K562 (cell line): ENCODE data around the gene CARD11. TPM values are rescaled to one million over a fixed set of nuclear protein-coding genes. Genes with fewer than 3 reads are reported as not detected.

Source experiments
- ATAC-seq: fragments of 200-7000 bp; cut with Tn5 transposase; 3 replicates; pipeline ENCODE4 v1.9.1; 2020; ENCODE audit warnings: moderate library complexity
- BruUV-seq: library from RNA; stranded (reverse); fragments of 400-500 nt; replicated peaks from 2 replicates; lab custom pipeline; 2021; lab: Mats Ljungman, UMichigan
- CTCF ChIA-PET: fragments of 300-600 bp; formaldehyde crosslinking; extraction: SDS; loops from one replicate; lab custom pipeline; 2021; ENCODE audit warnings: low intra/inter-chr PET ratio; lab: Yijun Ruan, JAX
- POLR2A ChIA-PET: fragments of 300-600, 350-650 bp; sonication (Branson Sonifier 250); formaldehyde crosslinking; extraction: SDS; loops from one replicate; lab custom pipeline; 2021; ENCODE audit warnings: antibody characterized with exemption, inconsistent platforms; lab: Yijun Ruan, JAX
- DNase-seq, 4 experiments: peaks; one replicate each; pipeline versions ENCODE4 v3.0.0 to v3.0.0-alpha.2; 2011 to 2018; ENCODE audit warnings: low spot score in 3 of 4, mixed read lengths in 3 of 4; ENCODE audit errors: extremely low read depth in 1 of 4
- FAIRE-seq: peaks from 2 replicates; lab custom pipeline; 2011; peaks lifted over from hg19 to GRCh38; lab: Jason Lieb, UNC
- H2AFZ ChIP-seq: 2 replicates; pipeline ENCODE4 v1.6.0; 2011; ENCODE audit warnings: low read depth, low read length, control low read depth, inconsistent platforms
- H3K27ac ChIP-seq: fragments of 200-600 bp; 3 replicates; pipeline ENCODE4 v1.8.0; 2011; ENCODE audit warnings: low read depth, mild to moderate bottlenecking, control low read depth, inconsistent platforms, low read length, moderate library complexity, mixed read lengths; ENCODE audit errors: extremely low read depth
- H3K27me3 ChIP-seq, 2 experiments: fragments of 300-600 bp in 1 of 2; 2 replicates in 1 of 2; 3 replicates in 1 of 2; pipeline versions ENCODE4 v1.6.0 to v1.8.0; 2011; ENCODE audit warnings: inconsistent platforms in 2 of 2, low read length in 2 of 2, mild to moderate bottlenecking in 1 of 2, mixed read lengths in 1 of 2, moderate library complexity in 1 of 2; ENCODE audit not compliant: control insufficient read depth in 2 of 2, insufficient read depth in 2 of 2
- H3K36me3 ChIP-seq: fragments of 300-600 bp; 3 replicates; pipeline ENCODE4 v1.8.0; 2011; ENCODE audit warnings: mild to moderate bottlenecking, low read length, inconsistent platforms; ENCODE audit not compliant: control insufficient read depth, insufficient read depth
- H3K4me1 ChIP-seq, 2 experiments: fragments of 200-600 bp in 1 of 2; replicated peaks in 1 of 2; 2 replicates in 1 of 2; 3 replicates in 1 of 2; pipeline versions ENCODE4 v1.5.1 to v1.8.0; 2011; ENCODE audit warnings: inconsistent platforms in 2 of 2, low read length in 2 of 2, mild to moderate bottlenecking in 1 of 2, mixed read lengths in 1 of 2, moderate library complexity in 1 of 2; ENCODE audit not compliant: control insufficient read depth in 2 of 2, insufficient read depth in 2 of 2
- H3K4me2 ChIP-seq: 2 replicates; pipeline ENCODE4 v1.6.1; 2011; ENCODE audit warnings: low read length, control low read depth, inconsistent platforms, mixed read lengths; ENCODE audit not compliant: insufficient read depth
- H3K4me3 ChIP-seq: fragments of 200-600 bp; sonication (generic), shearing (Covaris generic); 2 replicates; pipeline ENCODE4 v1.5.1; 2016; ENCODE audit warnings: control low read depth, inconsistent platforms
- H3K79me2 ChIP-seq: fragments of 200-600 bp; 3 replicates; pipeline ENCODE4 v1.8.0; 2011; ENCODE audit warnings: low read length, inconsistent platforms; ENCODE audit not compliant: control insufficient read depth, insufficient read depth
- H3K9ac ChIP-seq, 2 experiments: 2 replicates each; pipeline versions ENCODE4 v1.6.0 to v1.6.1; 2011; ENCODE audit warnings: low read depth in 2 of 2, low read length in 2 of 2, control low read depth in 1 of 2, inconsistent platforms in 1 of 2, mild to moderate bottlenecking in 1 of 2, mixed read lengths in 1 of 2; ENCODE audit not compliant: insufficient read depth in 1 of 2
- H3K9me1 ChIP-seq: one replicate; pipeline ENCODE4 v1.6.0; 2011; ENCODE audit warnings: inconsistent platforms, mild to moderate bottlenecking, low read length, moderate library complexity; ENCODE audit not compliant: control insufficient read depth, insufficient read depth
- H3K9me3 ChIP-seq: replicated peaks from 2 replicates; pipeline ENCODE4 v1.5.1; 2011; ENCODE audit warnings: low read depth, low read length, inconsistent platforms; ENCODE audit not compliant: control insufficient read depth, insufficient read depth
- H4K20me1 ChIP-seq: replicated peaks from 2 replicates; pipeline ENCODE4 v1.6.1; 2011; ENCODE audit warnings: low read length, inconsistent platforms, mixed read lengths; ENCODE audit not compliant: control insufficient read depth, insufficient read depth
- CREB5 ChIP-seq: fragments of 250-450 bp; sonication (Bioruptor Pico); IDR thresholded peaks from 2 replicates; pipeline ENCODE4 v1.5.0; 2020; ENCODE audit warnings: mild to moderate bottlenecking
- CREBBP ChIP-seq: IDR thresholded peaks from one replicate; pipeline ENCODE4 v1.6.1; 2012; ENCODE audit warnings: low read depth, mild to moderate bottlenecking, control low read depth, inconsistent platforms, low read length
- HNRNPUL1 ChIP-seq: fragments of 200-400 bp; formaldehyde crosslinking; IDR thresholded peaks from 2 replicates; pipeline ENCODE4 v1.6.1; 2017; ENCODE audit warnings: low read length
- SAFB ChIP-seq: fragments of 200-400 bp; formaldehyde crosslinking; IDR thresholded peaks from 2 replicates; pipeline ENCODE4 v1.6.1; 2017; ENCODE audit warnings: low read depth, low read length, borderline replicate concordance
- ZBTB1 ChIP-seq: sonication (generic); formaldehyde crosslinking; IDR thresholded peaks from 2 replicates; pipeline ENCODE4 v1.8.1; 2023; ENCODE audit warnings: missing genetic modification reagents, low read depth, mild to moderate bottlenecking, borderline replicate concordance
- ZNF224 ChIP-seq: sonication (generic); formaldehyde crosslinking; IDR thresholded peaks from 2 replicates; pipeline ENCODE4 v1.8.0; 2022; ENCODE audit warnings: mild to moderate bottlenecking, missing genetic modification reagents
- ZNF561 ChIP-seq: fragments of 450-650 bp; formaldehyde crosslinking; conservative IDR thresholded peaks from 2 replicates; pipeline ENCODE4 v1.4.0; 2020; ENCODE audit warnings: mild to moderate bottlenecking, moderate library complexity
- WGBS: fragments of 100-300 bp; shearing (Covaris generic); methylation state at CpG from one replicate; pipeline ENCODE4 v1.1.6; 2016; ENCODE audit warnings: low coverage, mixed read lengths; ENCODE audit not compliant: insufficient coverage; ENCODE audit errors: missing lambda C conversion rate; 5-methylcytosine and 5-hydroxymethylcytosine counted together
- in situ Hi-C: fragments of 300-500 bp; cut with MboI; formaldehyde crosslinking; loops from 4 replicates; pipeline ENCODE4 v1.15.0; 2018; ENCODE audit warnings: inconsistent platforms, mixed read lengths
- intact Hi-C: fragments of 100-400 bp; cut with micrococcal nuclease; formaldehyde crosslinking; loops from 2 replicates; pipeline ENCODE4 v1.14.2; 2022
- polyA plus RNA-seq, 8 experiments: library from polyadenylated mRNA; depleted of rRNA in 4 of 8; stranded (reverse) in 5 of 8; unstranded in 3 of 8; fragments of >200 nt; fragmentation: Nextera tagmentation in 2 of 8; fragmentation: Illumina TruSeq in 1 of 8; extraction: Ambion mirVana in 2 of 8; extraction: Trizol in 1 of 8; gene quantifications; 2 replicates each; pipeline versions ENCODE4 v1.2.1 to v1.2.3, GENCODE V29; 2011 to 2014; ENCODE audit warnings: inconsistent platforms in 1 of 8, missing spikeins in 1 of 8
- total RNA-seq, 7 experiments: library from RNA; depleted of rRNA in 6 of 7; stranded (reverse); fragments of >200 nt in 6 of 7; fragmentation: Illumina TruSeq in 2 of 7; extraction: Trizol in 2 of 7; gene quantifications; 2 replicates each; pipeline versions ENCODE4 v1.2.1 to v1.2.3, GENCODE V29; 2011 to 2021; ENCODE audit warnings: low replicate concordance in 1 of 7
- TF ChIP-seq, protein P1 (sequence below): fragments of 250-450 bp; sonication (Bioruptor Pico); IDR thresholded peaks from 2 replicates; pipeline ENCODE4 v1.8.0; 2022; ENCODE audit warnings: inconsistent platforms

The CARD11 gene
- total and polyA plus RNA-seq, 9 of the 15 experiments (the other 6 are each of a cell fraction or from before 2014, with no cell fraction given): 0.07 to 12.8 (median 5.7) TPM

- H3K4me1 ChIP-seq: peaks cover 0 to 4% of the 10 kb centered on the region in 2 experiments; a peak in 2 of 5 replicates
- H3K9me1 ChIP-seq: no peaks in the 10 kb centered on the region
- TF ChIP-seq CREBBP: no peak
- TF ChIP-seq ZNF224 (CRISPR knock-in tag): no peak
- TF ChIP-seq, protein P1, sequence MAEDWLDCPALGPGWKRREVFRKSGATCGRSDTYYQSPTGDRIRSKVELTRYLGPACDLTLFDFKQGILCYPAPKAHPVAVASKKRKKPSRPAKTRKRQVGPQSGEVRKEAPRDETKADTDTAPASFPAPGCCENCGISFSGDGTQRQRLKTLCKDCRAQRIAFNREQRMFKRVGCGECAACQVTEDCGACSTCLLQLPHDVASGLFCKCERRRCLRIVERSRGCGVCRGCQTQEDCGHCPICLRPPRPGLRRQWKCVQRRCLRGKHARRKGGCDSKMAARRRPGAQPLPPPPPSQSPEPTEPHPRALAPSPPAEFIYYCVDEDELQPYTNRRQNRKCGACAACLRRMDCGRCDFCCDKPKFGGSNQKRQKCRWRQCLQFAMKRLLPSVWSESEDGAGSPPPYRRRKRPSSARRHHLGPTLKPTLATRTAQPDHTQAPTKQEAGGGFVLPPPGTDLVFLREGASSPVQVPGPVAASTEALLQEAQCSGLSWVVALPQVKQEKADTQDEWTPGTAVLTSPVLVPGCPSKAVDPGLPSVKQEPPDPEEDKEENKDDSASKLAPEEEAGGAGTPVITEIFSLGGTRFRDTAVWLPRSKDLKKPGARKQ (CRISPR knock-in tag): no peak
- TF ChIP-seq HNRNPUL1: no peak
- no peak for TF ChIP-seq ZNF561 (CRISPR knock-in tag)
- TF ChIP-seq CREB5 (CRISPR knock-in tag): no peak
- no peak for TF ChIP-seq SAFB
- no peak for TF ChIP-seq ZBTB1 (CRISPR knock-in tag)
- no peaks in the 10 kb centered on the region for H3K79me2 ChIP-seq
- no peak overlapping the region for H3K27ac ChIP-seq
- WGBS: 52% methylated on average over 16 of the region's 18 CpGs
- H3K9me3 ChIP-seq: no peaks in the 10 kb centered on the region
- no peaks in the 10 kb centered on the region for H4K20me1 ChIP-seq
- no peaks in the 10 kb centered on the region for H3K36me3 ChIP-seq
- DNase-seq (no peak), FAIRE-seq (no peak), ATAC-seq (no peak)
- no peak overlapping the region for H2AFZ ChIP-seq
- ChIA-PET CTCF (no interaction called here), POLR2A (interaction anchor here (0.6 kb wide), 1 partner anchor 24 kb away, joined by 3 read pairs; no protein-coding TSS in a partner anchor)
- H3K9ac ChIP-seq: no peak overlapping the region
- no peaks in the 10 kb centered on the region for H3K27me3 ChIP-seq
- in situ Hi-C loops (no loop called here), intact Hi-C loops (no loop called here)
- BruUV-seq: no TSS peak
- H3K4me3 ChIP-seq: no peak overlapping the region
- no peak overlapping the region for H3K4me2 ChIP-seq
These were observed 57.1 kb downstream of the CARD11 start for GRCh38 chr7:2986561-2986960.
